ENCODE measurements around the gene TPRA1.

DNA sequence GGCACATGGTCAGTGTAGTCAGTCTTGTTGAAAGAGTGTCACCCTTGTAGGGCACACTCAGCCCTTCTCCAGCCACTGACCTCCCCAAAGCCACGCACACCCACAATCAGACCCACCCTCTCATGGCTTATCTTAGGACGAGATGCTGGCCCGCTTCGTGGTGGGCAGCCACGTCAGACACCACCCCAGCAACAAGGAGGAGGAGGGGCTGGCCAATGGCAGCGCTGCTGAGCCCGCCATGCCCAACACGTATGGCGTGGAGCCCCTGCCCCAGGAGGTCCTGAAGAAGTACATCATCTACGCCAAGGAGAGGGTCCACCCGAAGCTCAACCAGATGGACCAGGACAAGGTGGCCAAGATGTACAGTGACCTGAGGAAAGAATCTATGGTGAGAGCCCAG, 28.4 kb upstream of the TPRA1 start:
- TF ChIP-seq, protein P1, sequence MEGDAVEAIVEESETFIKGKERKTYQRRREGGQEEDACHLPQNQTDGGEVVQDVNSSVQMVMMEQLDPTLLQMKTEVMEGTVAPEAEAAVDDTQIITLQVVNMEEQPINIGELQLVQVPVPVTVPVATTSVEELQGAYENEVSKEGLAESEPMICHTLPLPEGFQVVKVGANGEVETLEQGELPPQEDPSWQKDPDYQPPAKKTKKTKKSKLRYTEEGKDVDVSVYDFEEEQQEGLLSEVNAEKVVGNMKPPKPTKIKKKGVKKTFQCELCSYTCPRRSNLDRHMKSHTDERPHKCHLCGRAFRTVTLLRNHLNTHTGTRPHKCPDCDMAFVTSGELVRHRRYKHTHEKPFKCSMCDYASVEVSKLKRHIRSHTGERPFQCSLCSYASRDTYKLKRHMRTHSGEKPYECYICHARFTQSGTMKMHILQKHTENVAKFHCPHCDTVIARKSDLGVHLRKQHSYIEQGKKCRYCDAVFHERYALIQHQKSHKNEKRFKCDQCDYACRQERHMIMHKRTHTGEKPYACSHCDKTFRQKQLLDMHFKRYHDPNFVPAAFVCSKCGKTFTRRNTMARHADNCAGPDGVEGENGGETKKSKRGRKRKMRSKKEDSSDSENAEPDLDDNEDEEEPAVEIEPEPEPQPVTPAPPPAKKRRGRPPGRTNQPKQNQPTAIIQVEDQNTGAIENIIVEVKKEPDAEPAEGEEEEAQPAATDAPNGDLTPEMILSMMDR (IDR thresholded peaks at IDR 0.05), result no peak
- no peak for TF ChIP-seq POLR2A (IDR thresholded peaks at IDR 0.05)
